Skin of body (tissue), 2 donors: ENCODE results near the gene KLHL28. TPM values are rescaled to one million over a fixed set of nuclear protein-coding genes. Genes with fewer than 3 reads are reported as not detected.
A peak's percentile ranks its signal among the peaks of the same experiment; 100 is the strongest.
"Not testable (repeated sequence)": the region's sequence is repeated elsewhere in the genome, so short reads cannot be mapped to it uniquely, and the experiment has no call there.

Experiments
- DNase-seq: peaks from one replicate; lab custom pipeline; 2025; lab: John Stamatoyannopoulos, UW
- total RNA-seq: library from RNA; depleted of rRNA; stranded (reverse); fragments of >200 nt; gene quantifications from one replicate; pipeline ENCODE4 v1.2.3, GENCODE V29; 2014

Gene KLHL28
- total RNA-seq, 1 donor from 2014 or later: 26.2 TPM

DNA sequence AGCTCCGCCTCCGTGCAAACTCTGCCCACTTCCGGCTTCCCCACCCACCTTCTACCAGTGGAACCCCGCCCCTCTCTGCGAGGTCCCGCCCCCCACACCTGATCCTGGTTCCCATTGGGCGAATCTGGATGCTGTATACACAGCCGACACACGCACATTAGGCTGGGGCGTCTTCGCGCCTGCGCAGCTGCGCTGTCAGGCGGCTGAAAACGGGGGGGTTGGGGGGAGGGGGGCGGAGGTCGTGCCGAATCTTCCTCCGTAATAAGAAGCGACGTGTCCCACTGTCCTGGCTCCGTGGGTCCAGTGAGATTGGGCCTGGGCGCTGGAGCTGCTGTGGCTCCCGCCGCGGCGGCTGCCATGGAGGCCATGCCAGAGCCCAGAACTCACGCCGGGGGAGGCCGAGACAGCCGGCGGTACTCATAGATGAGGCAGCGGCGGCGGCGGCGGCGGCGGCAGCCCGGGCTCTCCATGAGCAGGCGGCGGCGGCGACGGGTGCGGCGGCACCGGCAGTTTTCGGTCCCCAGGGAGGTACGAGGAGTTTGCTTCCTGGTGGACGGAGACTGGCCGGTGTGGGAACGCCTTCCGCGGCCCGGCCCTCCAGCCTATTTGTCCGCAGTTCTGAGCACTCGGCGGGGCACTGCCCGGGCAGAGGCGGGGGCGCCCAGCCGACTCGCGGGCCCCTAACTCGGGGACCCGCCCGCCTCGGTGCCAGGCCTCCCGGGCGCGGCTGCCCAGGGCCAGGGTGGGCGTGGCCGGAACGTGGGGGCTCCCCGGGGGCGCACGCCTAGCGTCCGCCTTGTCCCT lies 64.5 kb downstream of the KLHL28 start:
- DNase-seq: peak; percentile 98

DNA sequence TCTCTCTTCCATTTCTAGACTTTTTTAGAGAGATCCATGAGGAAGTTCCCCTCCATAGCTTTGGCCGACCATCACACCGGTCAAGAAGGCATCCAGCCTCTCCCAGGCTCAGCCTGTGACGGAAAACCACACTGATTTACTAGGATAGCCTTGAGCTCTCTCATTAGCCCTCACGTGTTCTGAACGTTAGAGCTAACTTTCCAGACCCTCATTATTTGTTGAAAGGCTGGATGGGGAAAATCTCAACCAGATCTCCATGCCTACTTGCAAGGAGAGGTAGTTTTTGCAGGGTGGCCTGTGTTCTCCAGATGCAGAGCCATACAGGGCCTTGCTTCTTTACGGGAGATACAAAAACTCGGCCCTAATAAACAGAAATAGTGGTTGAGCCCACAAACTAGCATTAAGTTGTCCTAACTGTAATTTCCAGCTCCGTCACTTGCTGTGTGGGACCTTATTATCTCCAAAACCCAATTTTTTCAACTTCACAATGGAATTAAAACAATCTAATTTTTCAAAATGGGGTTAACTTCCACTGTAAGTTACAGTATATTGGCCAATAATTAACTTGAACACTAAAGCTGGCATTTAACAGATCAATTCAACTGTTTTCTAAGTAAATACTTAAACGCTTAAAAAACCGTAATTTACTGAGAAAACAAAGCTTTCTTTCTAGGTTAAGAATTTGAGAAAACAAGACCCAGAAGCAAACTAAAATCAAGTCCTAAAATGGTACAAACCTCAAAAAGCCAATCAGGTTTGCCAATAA lies 65.3 kb downstream of the KLHL28 start:
- DNase-seq: no peak

DNA sequence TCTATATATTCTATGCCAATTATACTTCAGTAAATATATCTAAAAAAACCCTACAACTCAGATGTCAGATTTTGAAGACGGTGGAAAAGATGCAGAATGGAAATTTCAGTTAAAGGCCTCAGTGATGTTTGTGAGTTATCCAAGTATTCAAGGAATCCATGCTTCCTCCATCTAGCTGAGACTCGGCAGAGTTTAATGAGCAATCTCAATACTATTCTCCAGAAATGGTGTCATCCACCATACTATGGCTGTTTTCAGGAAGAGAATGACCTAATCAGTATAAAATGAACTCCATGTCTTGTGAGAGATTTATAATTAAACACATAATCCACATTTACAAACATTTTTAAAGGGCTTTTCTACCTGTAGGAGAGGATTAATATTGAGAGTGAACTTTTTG lies 66.0 kb downstream of the KLHL28 start:
- peak; percentile 16 for DNase-seq

DNA sequence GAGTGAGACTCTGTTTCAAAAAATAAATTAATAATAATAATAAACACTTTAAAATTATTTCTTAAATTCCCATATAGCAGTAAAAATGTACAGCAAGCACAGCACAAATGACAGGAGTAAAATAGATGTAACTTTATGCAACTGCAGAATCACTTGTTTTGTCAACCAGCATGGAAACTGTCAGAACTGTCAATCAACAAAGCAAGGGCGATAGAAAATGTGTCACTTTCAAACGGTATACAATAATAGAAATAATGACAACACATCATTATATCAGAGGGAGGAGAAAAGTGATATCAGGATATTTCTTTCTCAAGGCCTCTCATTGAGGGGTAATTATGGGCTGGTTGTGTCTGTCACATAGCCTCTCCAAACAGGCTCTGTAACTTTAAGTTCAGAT lies 68.2 kb downstream of the KLHL28 start:
- DNase-seq: no peak

DNA sequence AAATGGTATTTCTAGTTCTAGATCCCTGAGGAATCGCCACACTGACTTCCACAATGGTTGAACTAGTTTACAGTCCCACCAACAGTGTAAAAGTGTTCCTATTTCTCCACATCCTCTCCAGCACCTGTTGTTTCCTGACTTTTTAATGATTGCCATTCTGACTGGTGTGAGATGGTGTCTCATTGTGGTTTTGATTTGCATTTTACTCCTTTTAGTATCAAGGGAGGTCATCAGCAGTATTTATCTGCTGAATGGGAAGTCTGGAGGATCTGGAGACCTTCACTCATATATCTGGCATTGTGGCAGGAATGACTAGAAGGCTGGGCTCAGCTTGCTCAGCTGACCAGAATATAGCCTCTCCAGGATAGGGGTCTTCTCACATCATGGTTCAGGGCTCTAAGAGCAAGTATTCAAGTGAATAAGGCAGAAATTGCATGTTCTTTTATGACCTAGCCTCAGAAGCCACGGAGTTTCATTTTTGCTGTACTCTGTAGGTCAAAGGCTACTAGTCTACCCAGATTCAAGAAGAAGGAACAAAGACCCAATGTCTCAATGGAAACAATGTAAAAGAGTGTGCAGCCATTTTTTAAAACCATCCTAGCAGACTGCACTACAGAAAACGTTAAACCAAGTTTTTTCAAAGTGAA lies 69.9 kb downstream of the KLHL28 start:
- DNase-seq: not testable (repeated sequence)

DNA sequence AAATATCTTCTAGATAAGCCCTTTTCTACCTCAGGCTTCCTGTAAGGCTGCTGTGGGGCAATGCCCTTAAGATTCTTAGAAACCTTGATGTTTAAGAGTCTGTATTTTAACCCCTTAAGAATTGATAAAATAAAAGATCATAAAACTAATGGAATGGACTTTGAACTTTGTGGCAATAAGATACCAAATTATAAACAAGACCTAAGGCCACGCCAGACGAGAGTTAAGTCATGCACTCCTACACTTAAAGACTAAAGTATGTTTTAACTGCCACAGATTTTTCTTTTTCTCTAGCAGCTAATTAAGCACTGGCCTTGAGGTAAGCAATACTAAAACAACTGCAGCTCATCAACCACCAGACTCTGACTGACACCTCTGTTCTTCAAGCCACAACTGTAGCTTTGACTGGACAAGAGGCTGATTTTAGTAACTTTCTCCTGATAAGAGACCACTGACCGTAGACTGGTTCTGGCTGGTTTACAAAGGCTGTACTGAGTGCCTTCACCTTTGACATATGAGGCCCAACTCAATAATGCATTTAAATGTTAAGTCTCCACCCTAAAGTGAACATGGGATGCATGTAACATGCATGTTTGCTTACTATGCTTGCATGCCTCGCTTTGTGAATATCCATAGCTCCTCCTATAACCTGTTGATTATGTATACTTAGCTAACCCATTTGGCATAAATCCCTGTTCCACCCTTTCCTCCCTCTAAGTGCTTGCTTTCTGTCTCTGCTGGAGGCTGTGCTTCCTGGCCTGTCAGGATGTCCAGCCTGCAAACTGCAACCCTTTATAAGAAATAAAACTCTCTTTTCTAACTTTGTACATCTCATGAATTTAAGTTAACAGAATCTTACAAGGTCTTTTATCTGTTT lies 71.9 kb downstream of the KLHL28 start:
- DNase-seq: no peak

DNA sequence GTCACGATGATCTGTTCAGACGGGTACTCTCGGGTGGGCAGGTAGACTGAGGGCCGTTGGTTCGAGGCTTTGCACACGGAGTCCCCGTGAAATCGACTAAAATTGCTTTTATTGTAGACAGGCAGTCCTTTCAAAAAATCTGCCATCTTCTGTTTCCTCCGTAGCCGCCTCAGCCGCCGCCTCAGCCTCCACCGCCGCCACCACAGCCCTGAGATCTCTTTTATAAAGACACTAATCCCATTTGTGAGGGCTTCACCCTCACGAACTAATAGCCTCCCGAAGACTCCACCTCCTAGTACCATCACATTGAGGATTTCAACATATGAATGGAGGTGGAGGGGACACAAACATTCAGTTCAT lies 74.2 kb downstream of the KLHL28 start:
- DNase-seq: no peak

DNA sequence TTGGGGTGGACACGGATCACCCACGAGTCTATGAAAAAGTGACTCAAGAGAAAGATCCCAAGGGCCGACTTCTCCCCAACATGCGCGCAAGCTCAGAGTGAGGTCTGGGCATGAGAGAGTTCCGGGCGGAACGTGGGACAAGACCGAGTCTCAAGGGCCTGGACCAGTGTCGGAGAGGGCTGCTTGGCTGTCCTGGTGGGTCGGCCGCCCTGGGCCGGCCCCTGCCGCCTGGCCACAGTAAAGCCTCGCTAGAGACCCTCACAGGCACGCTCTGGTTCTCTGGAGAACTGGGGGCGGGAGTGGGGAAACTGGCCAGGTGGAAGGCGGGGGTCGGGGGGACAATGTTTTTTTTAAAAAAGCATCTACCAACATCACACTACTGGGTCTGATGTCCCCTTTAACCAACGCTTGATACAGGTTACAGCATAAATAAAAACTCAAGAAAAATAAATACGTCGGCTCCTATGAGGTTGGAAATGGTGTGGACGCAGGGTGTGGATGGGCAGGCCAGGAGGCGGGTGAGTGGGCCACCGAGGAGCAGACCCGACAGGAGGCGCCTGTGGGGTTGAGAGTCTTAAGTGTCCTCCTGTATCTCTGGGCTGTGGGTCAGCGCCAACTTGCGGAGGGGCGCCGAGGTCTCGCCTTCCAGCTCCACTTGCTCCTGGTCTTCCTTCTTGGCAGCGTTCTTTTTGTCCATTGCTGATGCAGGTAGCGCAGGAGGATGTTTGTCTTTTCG lies 74.7 kb downstream of the KLHL28 start:
- no peak for DNase-seq

DNA sequence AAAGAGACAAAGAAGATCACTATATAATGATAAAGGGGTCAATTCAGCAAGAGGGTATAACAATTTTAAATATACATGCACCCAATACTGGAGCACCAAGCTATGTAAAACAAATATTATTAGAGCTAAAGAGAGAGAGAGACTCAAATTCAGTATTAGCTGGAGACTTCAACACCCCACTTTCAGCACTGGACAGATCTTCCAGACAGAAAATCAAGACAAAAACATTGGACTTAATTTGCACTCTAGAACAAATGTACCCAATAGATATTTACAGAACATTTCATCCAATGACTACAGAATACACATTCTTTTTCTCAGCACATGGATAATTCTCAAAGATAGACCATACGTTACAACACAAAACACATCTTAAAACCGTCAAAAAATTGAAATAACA lies 81.0 kb downstream of the KLHL28 start:
- no peak for DNase-seq

Other genes with a start within 250 kb of the KLHL28 start
- gene TOGARAM1, start 243 bp upstream of the KLHL28 start, total RNA-seq: 37.5 TPM
- 67.8 TPM for gene PRPF39, start 122.2 kb upstream of the KLHL28 start, total RNA-seq
- 40.6 TPM for gene FKBP3, start 172.5 kb upstream of the KLHL28 start, total RNA-seq
- gene FANCM, start 174.0 kb upstream of the KLHL28 start, total RNA-seq: 12.9 TPM